Activated CD4-positive, CD25-positive, alpha-beta regulatory T cell treated with anti-CD3 and anti-CD28 coated beads, Interleukin-2, amount 50 U/mL, for 16 hours (primary cell): Measurements from ENCODE around the gene SLC13A5.

Source experiments
- DNase-seq: peaks from one replicate; pipeline ENCODE4 v3.0.0-alpha.2; 2020; ENCODE audit warnings: low read depth, low spot score

The SLC13A5 gene

DNA sequence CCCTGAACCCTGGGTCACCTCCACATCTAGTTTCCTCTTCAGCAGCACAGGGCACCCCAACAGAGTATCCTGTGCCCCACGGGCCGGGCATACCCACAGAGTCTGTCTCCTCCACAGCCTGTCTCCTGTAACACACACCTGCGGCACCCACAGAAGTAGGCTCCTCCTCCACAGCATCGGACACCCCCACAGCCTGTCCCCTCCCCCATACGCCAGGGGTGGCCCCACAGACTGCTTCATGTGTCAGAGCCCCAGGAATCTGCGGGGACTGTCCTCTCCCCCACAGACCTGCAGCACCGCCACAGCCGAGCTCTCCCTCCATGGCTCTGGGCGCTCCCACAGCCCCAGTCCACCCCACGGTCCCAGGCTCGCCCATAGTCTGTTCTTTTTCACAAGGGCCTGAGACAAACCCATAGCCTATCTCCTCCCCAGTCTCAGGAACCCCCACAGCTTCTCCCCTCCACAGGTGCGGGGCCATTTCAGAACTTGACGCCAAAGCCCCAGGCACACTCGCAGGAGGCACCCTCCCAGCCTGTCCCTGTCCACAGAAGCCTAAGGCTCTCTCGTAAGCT, 74.1 kb downstream of the SLC13A5 start:
- no peak for DNase-seq

GRCh38 chr17:6638046-6638908, 74.9 kb downstream of the SLC13A5 start:
- no peak for DNase-seq

DNA sequence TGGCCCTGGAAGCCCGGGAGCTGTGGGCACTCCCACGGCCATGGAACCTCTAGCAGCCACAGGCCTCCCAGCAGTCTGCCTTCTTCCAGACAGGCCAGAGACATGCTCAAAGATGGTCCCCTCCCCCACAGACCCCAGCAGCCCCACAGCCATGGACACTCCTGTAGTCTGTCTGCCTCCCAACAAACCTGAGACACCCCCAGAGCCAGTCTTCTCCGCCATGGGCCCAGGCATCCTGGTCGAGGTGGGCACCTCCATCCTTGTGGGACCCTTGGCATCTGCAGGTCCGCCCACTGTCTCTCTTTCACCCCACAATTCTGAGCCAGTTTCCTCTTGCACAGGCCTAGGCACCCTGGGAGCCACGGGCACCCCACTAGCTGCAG, 75.7 kb downstream of the SLC13A5 start:
- DNase-seq, result no peak

DNA sequence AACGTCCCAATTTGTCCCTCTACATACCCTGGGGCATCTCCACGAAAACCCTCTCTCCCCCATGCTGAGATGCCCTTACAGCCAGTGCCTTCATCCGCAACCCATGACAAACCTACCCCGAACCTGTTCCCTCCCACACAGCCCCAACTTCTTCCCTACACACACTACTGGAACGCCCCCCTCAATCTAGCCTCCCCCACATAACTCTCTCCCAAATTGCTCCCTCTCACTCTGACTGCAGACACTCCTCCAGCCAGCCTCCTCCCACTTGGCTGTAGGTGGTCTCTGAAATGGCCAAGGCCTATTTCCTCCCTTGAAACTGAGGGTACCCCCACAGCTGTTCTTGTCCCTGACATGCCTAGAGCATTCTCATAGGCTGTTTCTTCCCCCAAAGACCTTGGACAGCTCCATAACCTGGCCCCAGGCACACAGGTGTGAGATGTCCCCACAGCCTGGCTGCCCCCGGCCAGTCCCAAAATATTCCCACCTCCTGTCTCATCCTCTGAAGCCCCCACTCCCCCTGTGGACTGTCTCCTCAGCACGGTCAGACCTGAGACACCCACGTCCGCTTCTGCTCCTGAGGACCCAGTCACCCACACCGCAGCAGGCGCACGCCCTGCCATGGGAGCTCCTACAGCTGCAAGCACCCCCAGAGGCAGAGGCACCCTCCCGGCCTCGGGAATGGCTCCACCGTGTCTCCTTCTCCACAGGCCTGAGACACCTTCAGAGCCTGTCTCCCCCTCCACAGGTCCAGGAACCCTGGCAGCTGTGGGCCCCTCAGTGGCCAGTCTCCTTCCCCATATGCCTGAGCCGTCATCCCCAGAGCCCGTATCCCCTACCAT, 76.3 kb downstream of the SLC13A5 start:
- DNase-seq, result no peak

DNA sequence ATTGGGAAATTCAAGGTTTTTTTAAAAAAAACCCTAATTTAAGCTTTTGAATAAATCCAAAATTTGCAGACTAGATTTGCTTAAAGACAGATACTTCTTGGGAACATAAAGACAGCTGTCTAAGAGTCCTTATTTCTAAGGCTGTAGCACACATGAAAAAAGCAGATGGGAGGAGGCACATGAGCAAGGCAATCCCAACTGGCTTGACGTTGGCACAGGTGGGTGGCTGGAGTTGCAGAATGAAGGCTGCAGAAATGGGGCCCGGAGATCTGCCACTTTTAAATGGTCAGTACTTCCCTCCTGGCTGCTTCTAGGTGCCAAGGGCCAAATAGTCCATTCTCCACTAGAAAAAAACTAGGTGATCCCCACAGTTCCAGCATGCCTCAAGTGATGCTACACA, 77.1 kb downstream of the SLC13A5 start:
- DNase-seq, result no peak
